Gastrocnemius medialis (tissue), 4 donors: ENCODE results near the gene PDE4D.

Experiments
- POLR2A ChIP-seq, 2 donors: fragments of 450-650 bp; IDR thresholded peaks; one replicate each; pipeline ENCODE4 v1.6.1; 2017; ENCODE audit warnings: antibody characterized with exemption in 2 of 2, mild to moderate bottlenecking in 2 of 2, moderate library complexity in 2 of 2
- TF ChIP-seq, protein P1 (sequence below), 5 experiments: fragments of 450-650 bp in 3 of 5; fragments of 200-600 bp in 2 of 5; sonication (generic) in 2 of 5; IDR thresholded peaks in 4 of 5; conservative IDR thresholded peaks in 1 of 5; 1 replicate in 4 of 5; 2 replicates in 1 of 5; pipeline ENCODE4 v1.5.1; 2016 to 2019; ENCODE audit warnings: antibody characterized with exemption in 5 of 5, mild to moderate bottlenecking in 3 of 5, moderate library complexity in 3 of 5

DNA sequence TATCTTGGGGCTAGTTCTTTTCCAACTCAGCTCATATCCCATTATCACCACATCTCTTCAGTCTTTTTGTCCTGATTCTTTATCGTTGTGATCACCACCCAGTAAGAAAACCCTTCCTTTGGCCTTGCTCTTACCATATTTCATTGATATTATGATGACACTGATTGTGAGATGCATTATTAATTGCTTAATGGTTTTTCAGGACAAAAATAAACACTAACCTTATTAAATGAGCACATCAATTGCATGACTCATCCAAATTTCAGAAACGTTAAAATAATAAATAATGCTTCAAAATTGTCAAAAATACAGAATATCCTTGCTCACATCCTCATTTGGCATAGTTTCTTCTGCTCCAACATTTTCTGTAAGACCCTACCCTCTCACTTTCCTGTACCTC, 270.7 kb downstream of the PDE4D start:
- TF ChIP-seq, protein P1, sequence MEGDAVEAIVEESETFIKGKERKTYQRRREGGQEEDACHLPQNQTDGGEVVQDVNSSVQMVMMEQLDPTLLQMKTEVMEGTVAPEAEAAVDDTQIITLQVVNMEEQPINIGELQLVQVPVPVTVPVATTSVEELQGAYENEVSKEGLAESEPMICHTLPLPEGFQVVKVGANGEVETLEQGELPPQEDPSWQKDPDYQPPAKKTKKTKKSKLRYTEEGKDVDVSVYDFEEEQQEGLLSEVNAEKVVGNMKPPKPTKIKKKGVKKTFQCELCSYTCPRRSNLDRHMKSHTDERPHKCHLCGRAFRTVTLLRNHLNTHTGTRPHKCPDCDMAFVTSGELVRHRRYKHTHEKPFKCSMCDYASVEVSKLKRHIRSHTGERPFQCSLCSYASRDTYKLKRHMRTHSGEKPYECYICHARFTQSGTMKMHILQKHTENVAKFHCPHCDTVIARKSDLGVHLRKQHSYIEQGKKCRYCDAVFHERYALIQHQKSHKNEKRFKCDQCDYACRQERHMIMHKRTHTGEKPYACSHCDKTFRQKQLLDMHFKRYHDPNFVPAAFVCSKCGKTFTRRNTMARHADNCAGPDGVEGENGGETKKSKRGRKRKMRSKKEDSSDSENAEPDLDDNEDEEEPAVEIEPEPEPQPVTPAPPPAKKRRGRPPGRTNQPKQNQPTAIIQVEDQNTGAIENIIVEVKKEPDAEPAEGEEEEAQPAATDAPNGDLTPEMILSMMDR (IDR thresholded peaks at IDR 0.05 in 4 of 5, conservative IDR thresholded peaks at IDR 0.05 in 1 of 5): no peak
- no peak for TF ChIP-seq POLR2A (IDR thresholded peaks at IDR 0.05)
